GM21423 (cell line): ENCODE results near the gene ERC2.

ENCODE experiments used
- ATAC-seq: cut with Tn5 transposase; IDR thresholded peaks from one replicate; pipeline ENCODE4 v1.9.1; 2021; ENCODE audit warnings: mild to moderate bottlenecking, moderate library complexity; ENCODE audit not compliant: unreplicated experiment

Gene ERC2

GRCh38 chr3:55469957-55470526 is 998.2 kb downstream of the ERC2 start:
- ATAC-seq, result no peak

- no peak for ATAC-seq
Observed at GRCh38 chr3:55468251-55468650, 1000.0 kb downstream of the ERC2 start.

GRCh38 chr3:55467099-55467498 is 1001.2 kb downstream of the ERC2 start:
- no peak for ATAC-seq

GRCh38 chr3:55466526-55466925 is 1001.7 kb downstream of the ERC2 start:
- ATAC-seq, result no peak

- no peak for ATAC-seq
Observed at GRCh38 chr3:55461896-55462295, 1006.4 kb downstream of the ERC2 start.

GRCh38 chr3:55459838-55460237 is 1008.4 kb downstream of the ERC2 start:
- ATAC-seq, result no peak
